SU-DHL-6 (cell line): ENCODE data around the gene ARHGAP20.

ENCODE experiments used
- H2AFZ ChIP-seq: fragments of 200-600 bp; sonication (generic); 2 replicates; pipeline ENCODE4 v1.6.1; 2014; ENCODE audit warnings: low read depth, mild to moderate bottlenecking, moderate library complexity, mixed read lengths, antibody characterized with exemption, low read length; ENCODE audit not compliant: severe bottlenecking
- H3F3A ChIP-seq: fragments of 200-600 bp; shearing (Covaris generic); 2 replicates; pipeline ENCODE4 v1.6.0; 2016; ENCODE audit warnings: antibody characterized with exemption, mild to moderate bottlenecking; ENCODE audit not compliant: insufficient read depth
- H3K27ac ChIP-seq: fragments of 200-600 bp; sonication (generic); 2 replicates; pipeline ENCODE4 v1.5.1; 2016; ENCODE audit warnings: low read depth, mild to moderate bottlenecking, low read length, moderate library complexity, mixed read lengths
- H3K27me3 ChIP-seq: fragments of 200-600 bp; sonication (generic), shearing (Covaris generic); 2 replicates; pipeline ENCODE4 v1.6.0; 2014; ENCODE audit warnings: mild to moderate bottlenecking, low read length
- H3K36me3 ChIP-seq: fragments of 200-600 bp; sonication (generic); 2 replicates; pipeline ENCODE4 v1.6.1; 2014; ENCODE audit warnings: mild to moderate bottlenecking, low read length, mixed read lengths
- H3K4me2 ChIP-seq: fragments of 300-600, 200-600 bp; shearing (Covaris generic), sonication (generic); 2 replicates; pipeline ENCODE4 v1.6.0; 2014; ENCODE audit warnings: low read length, low read depth, mild to moderate bottlenecking; ENCODE audit not compliant: poor library complexity, severe bottlenecking
- H3K4me3 ChIP-seq: fragments of 200-600 bp; sonication (generic); 2 replicates; pipeline ENCODE4 v1.5.1; 2014; ENCODE audit warnings: antibody characterized with exemption, low read length, mild to moderate bottlenecking, mixed read lengths; ENCODE audit not compliant: insufficient read depth, poor library complexity, severe bottlenecking
- H3K79me2 ChIP-seq: fragments of 200-600 bp; sonication (generic); 2 replicates; pipeline ENCODE4 v1.6.1; 2014; ENCODE audit warnings: mild to moderate bottlenecking, low read length, moderate library complexity; ENCODE audit not compliant: insufficient read depth
- H3K9ac ChIP-seq: fragments of 200-600 bp; sonication (generic); 2 replicates; pipeline ENCODE4 v1.7.0; 2014; ENCODE audit warnings: mild to moderate bottlenecking, low read length
- H3K9me2 ChIP-seq: fragments of 200-600 bp; sonication (generic); replicated peaks from 2 replicates; pipeline ENCODE4 v1.6.1; 2014; ENCODE audit warnings: low read length; ENCODE audit not compliant: insufficient read depth
- H3K9me3 ChIP-seq: fragments of 200-600 bp; sonication (generic); 2 replicates; pipeline ENCODE4 v1.6.1; 2014; ENCODE audit warnings: low read length, mixed read lengths; ENCODE audit not compliant: insufficient read depth
- H4K20me1 ChIP-seq: fragments of 200-600 bp; sonication (generic); 2 replicates; pipeline ENCODE4 v1.6.1; 2014; ENCODE audit warnings: low read depth, mild to moderate bottlenecking, antibody characterized with exemption, low read length, moderate library complexity, mixed read lengths
- EZH2phosphoT487 ChIP-seq: fragments of 200-600 bp; sonication (generic), shearing (Covaris generic); conservative IDR thresholded peaks from 2 replicates; pipeline ENCODE4 v1.6.1; 2018; ENCODE audit warnings: mild to moderate bottlenecking, antibody characterized with exemption, low read length, moderate library complexity, mixed read lengths
- TF ChIP-seq, protein P1 (sequence below): fragments of 200-600 bp; sonication (generic); IDR thresholded peaks from one replicate; pipeline ENCODE4 v1.5.1; 2017; ENCODE audit warnings: antibody characterized with exemption, mild to moderate bottlenecking, low read length, moderate library complexity; ENCODE audit not compliant: insufficient read depth, poor library complexity, severe bottlenecking

The ARHGAP20 gene

DNA sequence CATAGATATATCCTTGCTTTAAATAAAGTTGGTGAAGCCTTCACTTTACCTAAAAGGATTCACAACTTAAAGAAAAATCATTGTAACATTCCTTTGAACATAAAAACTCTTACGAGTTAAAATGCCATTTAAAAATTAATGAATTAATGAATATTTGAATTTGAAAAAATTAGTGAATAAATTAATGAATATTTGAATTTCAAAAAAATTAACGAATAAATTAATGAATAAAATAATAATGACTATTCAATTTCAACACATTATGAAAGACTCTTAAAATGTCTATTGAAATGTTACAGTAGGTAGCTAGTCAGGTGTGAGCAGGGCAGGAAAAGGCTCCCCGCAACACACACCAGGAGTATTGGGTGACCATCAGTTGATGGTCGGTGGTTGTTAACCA lies 22.9 kb downstream of the ARHGAP20 start:
- Histone ChIP-seq H3F3A (no peaks in the 10 kb centered on the region), H3K4me2 (no peak overlapping the region), H2AFZ (no peak overlapping the region), H3K9me2 (no peaks in the 10 kb centered on the region), H3K36me3 (no peaks in the 10 kb centered on the region), H3K27me3 (no peaks in the 10 kb centered on the region), H4K20me1 (no peaks in the 10 kb centered on the region), H3K9me3 (no peaks in the 10 kb centered on the region), H3K79me2 (no peaks in the 10 kb centered on the region), H3K27ac (no peak overlapping the region), H3K9ac (no peak overlapping the region), H3K4me3 (no peak overlapping the region)
- no peak for TF ChIP-seq EZH2phosphoT487
- TF ChIP-seq, protein P1, sequence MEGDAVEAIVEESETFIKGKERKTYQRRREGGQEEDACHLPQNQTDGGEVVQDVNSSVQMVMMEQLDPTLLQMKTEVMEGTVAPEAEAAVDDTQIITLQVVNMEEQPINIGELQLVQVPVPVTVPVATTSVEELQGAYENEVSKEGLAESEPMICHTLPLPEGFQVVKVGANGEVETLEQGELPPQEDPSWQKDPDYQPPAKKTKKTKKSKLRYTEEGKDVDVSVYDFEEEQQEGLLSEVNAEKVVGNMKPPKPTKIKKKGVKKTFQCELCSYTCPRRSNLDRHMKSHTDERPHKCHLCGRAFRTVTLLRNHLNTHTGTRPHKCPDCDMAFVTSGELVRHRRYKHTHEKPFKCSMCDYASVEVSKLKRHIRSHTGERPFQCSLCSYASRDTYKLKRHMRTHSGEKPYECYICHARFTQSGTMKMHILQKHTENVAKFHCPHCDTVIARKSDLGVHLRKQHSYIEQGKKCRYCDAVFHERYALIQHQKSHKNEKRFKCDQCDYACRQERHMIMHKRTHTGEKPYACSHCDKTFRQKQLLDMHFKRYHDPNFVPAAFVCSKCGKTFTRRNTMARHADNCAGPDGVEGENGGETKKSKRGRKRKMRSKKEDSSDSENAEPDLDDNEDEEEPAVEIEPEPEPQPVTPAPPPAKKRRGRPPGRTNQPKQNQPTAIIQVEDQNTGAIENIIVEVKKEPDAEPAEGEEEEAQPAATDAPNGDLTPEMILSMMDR, result no peak

DNA sequence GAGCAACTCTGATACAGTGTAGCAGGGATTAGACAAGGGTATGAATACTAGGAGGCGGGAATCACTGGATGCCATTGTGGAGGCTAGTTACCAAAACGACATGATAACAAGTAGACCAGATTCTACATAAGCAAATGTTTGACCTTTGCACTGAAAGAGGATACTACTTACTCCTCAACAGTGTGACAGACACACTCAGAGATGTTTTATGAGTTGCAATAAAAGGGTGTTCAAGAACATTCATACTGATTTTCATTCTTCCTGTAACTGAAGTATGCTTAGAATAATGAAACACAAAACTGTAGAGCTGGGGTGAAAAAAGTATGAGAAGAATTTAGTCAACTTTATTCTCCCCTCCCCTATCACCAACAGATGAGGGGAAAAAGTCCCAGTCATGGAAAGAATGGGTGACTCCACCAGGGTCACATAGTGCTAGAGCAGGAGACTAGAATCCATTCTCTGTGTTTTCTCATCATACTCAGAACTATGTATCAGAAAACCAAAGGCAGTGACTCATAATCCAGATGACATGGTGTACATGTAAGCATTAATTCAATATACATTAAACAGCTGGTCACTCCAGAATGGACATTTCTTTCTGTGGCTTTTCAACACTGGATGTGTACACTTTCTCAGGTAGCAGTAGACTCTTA lies 32.8 kb downstream of the ARHGAP20 start:
- Histone ChIP-seq H3K4me2 (no peak overlapping the region), H3K4me3 (no peak overlapping the region), H2AFZ (no peak overlapping the region), H3K27me3 (no peaks in the 10 kb centered on the region), H3K27ac (no peak overlapping the region), H3F3A (no peaks in the 10 kb centered on the region), H3K9me3 (no peaks in the 10 kb centered on the region), H3K79me2 (no peaks in the 10 kb centered on the region), H3K36me3 (no peaks in the 10 kb centered on the region), H3K9ac (no peak overlapping the region), H4K20me1 (no peaks in the 10 kb centered on the region), H3K9me2 (no peaks in the 10 kb centered on the region)
- TF ChIP-seq EZH2phosphoT487, result no peak
- TF ChIP-seq, protein P1, result no peak

DNA sequence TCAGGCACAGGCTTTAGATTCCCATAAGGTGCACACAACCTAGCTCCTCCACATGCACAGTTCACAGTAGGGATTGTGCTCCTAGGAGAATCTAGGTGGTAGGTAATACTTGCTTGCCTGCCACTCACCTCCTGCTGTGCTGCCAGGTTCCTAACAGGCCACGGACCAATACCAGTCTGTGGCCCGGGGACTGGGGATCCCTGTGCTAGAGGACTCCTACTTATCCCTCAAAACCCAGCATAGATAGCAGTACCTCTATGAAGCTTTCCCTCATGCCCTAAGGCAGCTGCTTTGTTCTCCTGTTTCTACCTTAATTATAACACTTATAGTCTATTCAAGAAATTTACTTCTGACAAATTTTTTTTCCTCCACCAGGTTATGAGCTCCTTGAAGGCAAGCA lies 36.7 kb downstream of the ARHGAP20 start:
- H3K36me3 ChIP-seq, result no peaks in the 10 kb centered on the region
- H3K4me3 ChIP-seq, result no peak overlapping the region
- no peaks in the 10 kb centered on the region for H3F3A ChIP-seq
- TF ChIP-seq EZH2phosphoT487, result no peak
- TF ChIP-seq, protein P1, result no peak
- no peaks in the 10 kb centered on the region for H3K79me2 ChIP-seq
- H3K9me2 ChIP-seq, result no peaks in the 10 kb centered on the region
- H3K27ac ChIP-seq, result no peak overlapping the region
- H3K9ac ChIP-seq, result no peak overlapping the region
- no peak overlapping the region for H3K4me2 ChIP-seq
- no peaks in the 10 kb centered on the region for H3K27me3 ChIP-seq
- no peaks in the 10 kb centered on the region for H3K9me3 ChIP-seq
- H4K20me1 ChIP-seq, result no peaks in the 10 kb centered on the region
- no peak overlapping the region for H2AFZ ChIP-seq
